T-helper 9 cell (primary cell): ENCODE data around the gene CXCR4.
"Not testable (repeated sequence)": the region's sequence is repeated elsewhere in the genome, so short reads cannot be mapped to it uniquely, and the experiment has no call there.

ENCODE experiments used
- DNase-seq: peaks from one replicate; pipeline ENCODE4 v3.0.0-alpha.2; 2020

Gene CXCR4

GRCh38 chr2:136114382-136114781 is 3.6 kb downstream of the CXCR4 start:
- no peak for DNase-seq

GRCh38 chr2:136113209-136113971 is 4.6 kb downstream of the CXCR4 start:
- DNase-seq: no peak

DNA sequence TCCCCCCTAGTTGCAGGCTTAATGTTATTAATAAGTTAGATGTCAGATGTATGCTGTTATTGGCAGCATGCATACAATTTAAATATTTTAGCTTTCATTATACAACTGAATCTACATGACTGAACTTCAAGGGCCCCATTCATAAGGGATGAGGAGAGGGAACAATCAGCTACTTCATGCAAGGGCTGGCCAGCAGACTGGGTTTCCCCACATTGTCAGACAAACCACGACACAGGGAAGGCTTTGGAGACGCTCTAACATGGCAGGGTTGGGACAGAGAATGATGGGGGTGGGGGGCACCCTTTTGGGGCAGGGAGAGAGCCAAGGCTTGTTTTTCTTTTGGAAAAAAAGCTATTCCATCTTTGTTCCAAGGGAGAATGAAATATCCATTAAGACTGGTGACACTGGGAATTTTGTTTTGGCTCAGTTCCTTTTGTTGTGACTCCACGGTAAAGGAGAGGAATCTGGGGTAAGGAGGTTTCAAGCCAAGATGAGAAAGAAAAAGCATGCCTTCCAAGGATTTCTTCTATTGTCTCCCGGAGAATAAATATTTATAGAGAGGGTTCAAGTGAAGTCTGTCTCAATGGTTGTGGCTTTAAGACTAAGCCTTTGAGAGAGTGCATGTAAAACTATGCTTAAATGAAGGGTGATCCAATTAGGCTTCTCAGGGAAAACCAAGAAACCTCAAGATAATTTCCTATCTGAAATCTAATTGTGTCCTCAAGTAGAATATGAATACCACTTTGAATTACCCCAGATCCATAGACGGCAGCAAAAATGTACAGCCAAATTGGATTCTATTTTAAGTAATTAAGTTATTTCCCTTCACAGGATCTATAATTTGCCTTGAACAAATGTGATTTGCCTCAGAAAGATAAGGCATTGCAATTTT is 5.4 kb downstream of the CXCR4 start:
- no peak for DNase-seq

GRCh38 chr2:136111711-136112110 is 6.2 kb downstream of the CXCR4 start:
- no peak for DNase-seq

- DNase-seq: no peak
These were observed 7.4 kb downstream of the CXCR4 start for GRCh38 chr2:136110526-136110925.

DNA sequence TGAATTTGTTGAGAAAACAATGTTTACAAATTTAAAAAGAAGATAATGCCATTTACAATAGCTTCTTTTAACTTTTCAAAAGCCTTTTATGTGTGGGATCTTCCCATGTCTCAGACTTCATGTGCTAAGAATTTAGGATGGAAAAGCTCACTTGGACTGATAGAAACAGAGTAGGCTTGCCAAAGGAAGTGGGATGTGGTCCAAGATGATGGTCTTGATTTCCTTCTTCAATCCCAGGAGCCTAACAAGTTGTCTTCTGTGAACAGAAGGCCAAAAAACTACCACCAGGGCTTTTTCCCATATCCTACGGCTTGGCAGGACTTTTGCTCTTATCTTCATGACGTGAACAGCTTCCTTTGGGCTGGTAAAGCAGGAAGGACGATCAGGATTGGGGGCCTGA is 9.5 kb downstream of the CXCR4 start:
- no peak for DNase-seq

- DNase-seq: no peak
These were observed 10.6 kb downstream of the CXCR4 start for GRCh38 chr2:136107051-136108033.

- no peak for DNase-seq
These were observed 11.4 kb downstream of the CXCR4 start for GRCh38 chr2:136106505-136106904.

GRCh38 chr2:136104977-136105376 is 13.0 kb downstream of the CXCR4 start:
- DNase-seq: no peak

- no peak for DNase-seq
These were observed 16.9 kb downstream of the CXCR4 start for GRCh38 chr2:136101042-136101441.

DNA sequence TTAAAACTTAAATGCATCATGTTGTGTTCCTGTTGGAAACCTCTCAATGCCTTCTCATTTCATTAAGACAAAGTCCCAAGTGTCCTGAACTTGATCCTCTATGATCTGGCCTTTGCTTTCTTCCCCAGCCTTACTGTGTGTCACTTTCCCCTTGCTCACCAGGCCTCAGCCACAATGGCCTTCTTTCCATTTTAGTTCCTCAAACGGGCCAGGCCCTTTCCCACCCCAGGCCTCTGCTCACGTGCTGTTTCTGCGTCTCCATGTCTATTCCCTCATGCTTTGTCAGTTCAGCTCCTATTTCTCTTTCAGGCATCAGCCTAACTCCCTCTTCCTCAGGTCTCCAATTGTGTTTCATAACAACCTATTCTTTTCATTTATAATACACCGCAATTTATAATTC is 19.5 kb downstream of the CXCR4 start:
- no peak for DNase-seq

DNA sequence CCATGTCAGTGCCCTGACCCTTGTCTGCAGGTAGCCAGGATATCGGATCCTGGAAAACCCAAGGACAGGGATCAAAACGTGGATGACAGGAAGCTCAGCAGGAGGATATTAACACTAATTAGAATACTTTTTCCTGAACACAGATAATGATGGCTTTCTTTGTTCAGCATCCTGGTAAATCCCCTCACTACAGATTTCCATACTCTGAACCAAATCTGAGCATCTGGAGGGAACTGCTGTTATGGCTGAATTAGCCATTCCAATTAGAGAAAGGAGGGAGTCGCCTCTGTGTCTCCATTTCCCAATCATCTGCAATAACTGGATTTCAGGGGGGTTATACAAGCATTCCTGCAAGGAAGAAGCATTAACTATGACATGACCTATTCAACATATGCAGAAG is 24.4 kb downstream of the CXCR4 start:
- no peak for DNase-seq

GRCh38 chr2:136091899-136092298 is 26.1 kb downstream of the CXCR4 start:
- no peak for DNase-seq

DNA sequence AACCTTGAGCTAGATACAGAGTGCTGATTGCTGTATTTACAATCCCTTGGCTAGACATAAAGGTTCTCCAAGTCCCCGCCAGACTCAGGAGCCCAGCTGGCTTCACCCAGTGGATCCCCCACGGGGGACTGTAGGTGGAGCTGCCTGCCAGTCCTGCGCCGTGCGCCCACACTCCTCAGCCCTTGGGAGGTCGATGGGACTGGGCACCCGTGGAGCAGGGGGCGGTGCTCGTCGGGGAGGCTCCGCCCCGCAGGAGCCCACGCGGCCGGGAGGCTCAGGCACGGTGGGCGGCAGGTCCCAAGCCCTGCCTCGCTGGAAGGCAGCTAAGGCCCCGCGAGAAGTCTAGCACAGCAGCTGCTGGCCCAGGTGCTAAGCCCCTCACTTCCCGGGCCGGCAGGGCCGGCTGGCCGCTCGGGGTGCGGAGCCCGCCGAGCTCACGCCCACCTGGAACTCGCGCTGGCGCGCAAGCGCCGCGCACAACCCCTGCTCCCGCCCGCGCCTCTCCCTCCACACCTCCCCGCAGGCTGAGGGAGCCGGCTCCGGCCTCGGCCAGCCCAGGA is 30.0 kb downstream of the CXCR4 start:
- DNase-seq: not testable (repeated sequence)

- DNase-seq: no peak
These were observed 31.5 kb downstream of the CXCR4 start for GRCh38 chr2:136086253-136087016.

DNA sequence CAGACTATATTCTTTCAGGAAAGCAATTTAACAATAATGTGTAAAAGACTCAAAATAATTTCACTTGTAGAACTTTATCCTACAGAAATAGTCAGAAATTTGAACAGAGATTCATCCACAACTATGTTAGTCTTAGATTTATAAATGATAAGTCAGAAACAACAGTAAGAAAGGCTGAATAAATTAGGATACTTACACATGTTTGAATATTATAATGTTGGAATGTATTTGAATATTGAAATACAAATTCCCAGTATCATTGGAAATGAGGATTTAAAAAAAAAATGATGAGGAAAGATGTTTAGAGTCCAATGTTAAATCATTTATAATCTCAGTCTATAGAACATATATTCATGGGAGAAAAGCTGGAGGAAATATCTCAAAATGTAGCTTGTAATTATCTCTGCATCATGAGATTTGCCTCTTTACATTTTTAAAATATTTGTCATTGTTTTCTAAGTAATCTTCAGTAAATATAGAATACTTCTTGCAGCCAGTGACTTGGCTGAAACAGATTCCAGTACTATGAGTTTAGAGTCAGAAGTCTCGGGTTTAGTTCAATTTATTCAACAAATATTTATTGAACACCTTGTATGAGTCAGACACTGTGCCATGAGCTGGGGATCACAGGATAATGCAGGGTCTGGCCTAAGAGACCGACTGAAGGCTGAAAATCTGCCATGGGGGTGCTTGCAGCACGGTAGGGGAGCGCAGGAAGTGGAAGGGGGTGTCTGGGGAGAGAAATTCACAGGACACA is 32.3 kb downstream of the CXCR4 start:
- no peak for DNase-seq

- no peak for DNase-seq
These were observed 36.3 kb downstream of the CXCR4 start for GRCh38 chr2:136081582-136082210.

DNA sequence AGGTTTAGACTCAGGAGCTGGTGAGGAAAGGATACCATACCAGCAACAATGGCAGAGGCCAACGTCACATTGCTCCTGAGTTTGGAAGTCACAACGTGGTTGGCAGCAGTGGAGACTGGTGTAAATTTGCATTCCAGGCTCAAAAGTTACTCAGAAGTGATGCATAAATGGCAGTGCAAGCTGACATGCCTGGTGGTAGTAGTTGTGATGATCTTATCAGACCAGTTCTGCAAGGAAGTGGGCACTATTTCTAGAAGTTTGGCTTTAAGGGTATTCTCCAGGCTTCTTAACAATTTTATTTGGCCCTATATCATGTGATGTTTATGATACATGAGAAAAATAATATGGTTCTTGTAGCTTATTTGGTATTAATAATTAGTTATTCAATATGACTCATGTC is 37.8 kb downstream of the CXCR4 start:
- DNase-seq: no peak

DNA sequence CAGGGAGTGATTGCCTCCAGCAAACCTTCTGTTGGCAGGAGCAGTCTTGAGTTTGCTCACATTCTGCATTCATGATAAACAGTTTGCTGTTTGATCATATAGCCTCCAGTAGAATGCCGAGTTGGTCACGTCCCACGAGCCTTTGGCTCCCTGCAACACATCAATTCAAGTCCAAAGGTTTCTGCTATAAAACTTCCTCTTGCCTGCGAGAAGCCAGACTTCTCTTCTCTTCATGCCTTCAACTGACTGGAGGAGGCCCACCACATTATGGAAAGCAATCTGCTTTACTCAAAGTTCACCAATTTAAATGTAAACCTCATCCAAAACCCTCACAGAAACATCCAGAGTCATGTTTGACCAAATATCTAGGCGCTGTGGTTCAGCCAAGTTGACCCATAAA is 40.8 kb downstream of the CXCR4 start:
- DNase-seq: no peak

DNA sequence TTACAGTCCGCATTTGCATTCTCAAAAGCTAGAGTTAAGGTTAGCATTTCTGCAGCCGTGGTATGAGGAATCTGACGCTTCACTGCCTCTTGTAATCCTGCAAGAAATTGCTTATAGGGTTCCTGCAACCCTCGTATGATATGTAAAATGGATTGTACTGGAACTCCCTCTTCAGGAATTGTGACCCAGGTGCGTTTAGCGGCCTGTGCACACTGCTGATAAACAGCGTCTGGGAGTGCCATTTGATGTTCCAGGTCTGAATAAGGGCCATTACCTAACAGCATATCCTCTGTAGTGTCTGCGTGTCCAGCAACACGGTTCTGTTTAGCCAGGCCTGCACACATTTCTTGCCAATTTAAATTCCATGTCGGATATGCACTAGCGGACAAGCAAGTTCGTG is 42.5 kb downstream of the CXCR4 start:
- no peak for DNase-seq
